ENCODE measurements around the gene UBE2I.
"Not testable (repeated sequence)": the region's sequence is repeated elsewhere in the genome, so short reads cannot be mapped to it uniquely, and the experiment has no call there.

The UBE2I gene

GRCh38 chr16:1291576-1291974 lies 17.9 kb upstream of the UBE2I start:
- peaks cover 6% of the 10 kb centered on the region; the same call in 1 of the 2 replicates for H3K27me3 ChIP-seq (ENCODE audit: low read depth, low read length)
- no peaks in the 10 kb centered on the region for H3K9me3 ChIP-seq (ENCODE audit: insufficient read depth, low read length)
- no peak overlapping the region for H3K4me2 ChIP-seq (ENCODE audit: low read length)
- H3K36me3 ChIP-seq (replicated peaks; ENCODE audit: low read depth, low read length), result no peaks in the 10 kb centered on the region
- peaks cover 8% of the 10 kb centered on the region for H3K4me1 ChIP-seq (ENCODE audit: low read length)
- H3K79me2 ChIP-seq (ENCODE audit: low read length), result no peaks in the 10 kb centered on the region
- H3K9ac ChIP-seq (ENCODE audit: low read length), result no peak overlapping the region
- no peak overlapping the region for H3K4me3 ChIP-seq (ENCODE audit: low read length)
- H4K20me1 ChIP-seq (ENCODE audit: insufficient read depth, low read length), result no peaks in the 10 kb centered on the region
- H3K27ac ChIP-seq (ENCODE audit: low read length), result no peak overlapping the region
- H2AFZ ChIP-seq (ENCODE audit: low read depth, low read length), result no peak overlapping the region
- TF ChIP-seq, protein P1, sequence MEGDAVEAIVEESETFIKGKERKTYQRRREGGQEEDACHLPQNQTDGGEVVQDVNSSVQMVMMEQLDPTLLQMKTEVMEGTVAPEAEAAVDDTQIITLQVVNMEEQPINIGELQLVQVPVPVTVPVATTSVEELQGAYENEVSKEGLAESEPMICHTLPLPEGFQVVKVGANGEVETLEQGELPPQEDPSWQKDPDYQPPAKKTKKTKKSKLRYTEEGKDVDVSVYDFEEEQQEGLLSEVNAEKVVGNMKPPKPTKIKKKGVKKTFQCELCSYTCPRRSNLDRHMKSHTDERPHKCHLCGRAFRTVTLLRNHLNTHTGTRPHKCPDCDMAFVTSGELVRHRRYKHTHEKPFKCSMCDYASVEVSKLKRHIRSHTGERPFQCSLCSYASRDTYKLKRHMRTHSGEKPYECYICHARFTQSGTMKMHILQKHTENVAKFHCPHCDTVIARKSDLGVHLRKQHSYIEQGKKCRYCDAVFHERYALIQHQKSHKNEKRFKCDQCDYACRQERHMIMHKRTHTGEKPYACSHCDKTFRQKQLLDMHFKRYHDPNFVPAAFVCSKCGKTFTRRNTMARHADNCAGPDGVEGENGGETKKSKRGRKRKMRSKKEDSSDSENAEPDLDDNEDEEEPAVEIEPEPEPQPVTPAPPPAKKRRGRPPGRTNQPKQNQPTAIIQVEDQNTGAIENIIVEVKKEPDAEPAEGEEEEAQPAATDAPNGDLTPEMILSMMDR (IDR thresholded peaks at IDR 0.05; ENCODE audit: low read depth, low read length), result no peak
- no peak for TF ChIP-seq EZH2phosphoT487 (IDR thresholded peaks at IDR 0.05; ENCODE audit: low read depth)

DNA sequence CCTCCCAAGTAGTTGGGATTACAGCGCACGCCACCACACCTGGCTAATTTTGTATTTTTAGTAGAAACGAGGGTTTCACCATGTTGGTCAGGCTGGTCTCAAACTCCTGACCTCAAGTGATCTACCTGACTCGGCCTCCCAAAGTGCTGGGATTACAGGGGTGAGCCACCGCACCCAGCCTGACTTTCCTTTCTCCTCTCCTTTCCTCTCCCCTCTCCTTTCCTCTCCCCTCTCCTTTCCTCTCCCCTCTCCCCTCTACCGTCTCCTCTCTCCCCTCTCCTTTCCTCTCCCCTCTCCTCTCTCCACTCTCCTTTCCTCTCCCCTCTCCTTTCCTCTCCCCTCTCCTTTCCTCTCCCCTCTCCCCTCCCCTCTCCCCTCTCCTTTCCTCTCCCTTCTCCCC lies 17.2 kb upstream of the UBE2I start:
- H3K4me1 ChIP-seq (ENCODE audit: low read length), result peaks cover 14% of the 10 kb centered on the region
- H3K9ac ChIP-seq (ENCODE audit: low read length); H3K4me3 ChIP-seq (ENCODE audit: low read length); H3K27me3 ChIP-seq (ENCODE audit: low read depth, low read length); H2AFZ ChIP-seq (ENCODE audit: low read depth, low read length); H3K79me2 ChIP-seq (ENCODE audit: low read length); H3K36me3 ChIP-seq (replicated peaks; ENCODE audit: low read depth, low read length); H4K20me1 ChIP-seq (ENCODE audit: insufficient read depth, low read length); H3K9me3 ChIP-seq (ENCODE audit: insufficient read depth, low read length); H3K27ac ChIP-seq (ENCODE audit: low read length); H3K4me2 ChIP-seq (ENCODE audit: low read length): not testable (repeated sequence)

GRCh38 chr16:1292808-1293207 lies 16.6 kb upstream of the UBE2I start:
- not testable (repeated sequence) for H4K20me1 ChIP-seq (ENCODE audit: insufficient read depth, low read length); H3K4me3 ChIP-seq (ENCODE audit: low read length); H3K27me3 ChIP-seq (ENCODE audit: low read depth, low read length); H3K79me2 ChIP-seq (ENCODE audit: low read length); H3K9me3 ChIP-seq (ENCODE audit: insufficient read depth, low read length); H3K27ac ChIP-seq (ENCODE audit: low read length); H2AFZ ChIP-seq (ENCODE audit: low read depth, low read length); H3K36me3 ChIP-seq (replicated peaks; ENCODE audit: low read depth, low read length); H3K4me2 ChIP-seq (ENCODE audit: low read length); H3K9ac ChIP-seq (ENCODE audit: low read length)
- peaks cover 17% of the 10 kb centered on the region for H3K4me1 ChIP-seq (ENCODE audit: low read length)

GRCh38 chr16:1293921-1294656 lies 15.3 kb upstream of the UBE2I start:
- H3K36me3 ChIP-seq (replicated peaks; ENCODE audit: low read depth, low read length), result no peaks in the 10 kb centered on the region
- no peak overlapping the region for H3K9ac ChIP-seq (ENCODE audit: low read length)
- no peak overlapping the region for H3K4me3 ChIP-seq (ENCODE audit: low read length)
- no peak overlapping the region for H3K4me2 ChIP-seq (ENCODE audit: low read length)
- no peak overlapping the region for H3K27ac ChIP-seq (ENCODE audit: low read length)
- TF ChIP-seq EZH2phosphoT487 (IDR thresholded peaks at IDR 0.05; ENCODE audit: low read depth), result no peak
- TF ChIP-seq, protein P1 (IDR thresholded peaks at IDR 0.05; ENCODE audit: low read depth, low read length), result no peak
- no peaks in the 10 kb centered on the region for H3K79me2 ChIP-seq (ENCODE audit: low read length)
- H4K20me1 ChIP-seq (ENCODE audit: insufficient read depth, low read length), result no peaks in the 10 kb centered on the region
- no peak overlapping the region for H2AFZ ChIP-seq (ENCODE audit: low read depth, low read length)
- 0 out of 2 replicates have a peak, but pooled peaks cover 6% of the 10 kb centered on the region for H3K27me3 ChIP-seq (ENCODE audit: low read depth, low read length)
- H3K9me3 ChIP-seq (ENCODE audit: insufficient read depth, low read length), result no peaks in the 10 kb centered on the region
- peaks cover 17% of the 10 kb centered on the region for H3K4me1 ChIP-seq (ENCODE audit: low read length)

GRCh38 chr16:1295465-1295864 lies 14.0 kb upstream of the UBE2I start:
- no peak overlapping the region for H3K9ac ChIP-seq (ENCODE audit: low read length)
- H3K27ac ChIP-seq (ENCODE audit: low read length), result no peak overlapping the region
- no peaks in the 10 kb centered on the region for H3K36me3 ChIP-seq (replicated peaks; ENCODE audit: low read depth, low read length)
- H2AFZ ChIP-seq (ENCODE audit: low read depth, low read length), result no peak overlapping the region
- TF ChIP-seq, protein P1 (IDR thresholded peaks at IDR 0.05; ENCODE audit: low read depth, low read length), result no peak
- no peak for TF ChIP-seq EZH2phosphoT487 (IDR thresholded peaks at IDR 0.05; ENCODE audit: low read depth)
- H4K20me1 ChIP-seq (ENCODE audit: insufficient read depth, low read length), result no peaks in the 10 kb centered on the region
- no peak overlapping the region for H3K4me2 ChIP-seq (ENCODE audit: low read length)
- H3K79me2 ChIP-seq (ENCODE audit: low read length), result no peaks in the 10 kb centered on the region
- H3K27me3 ChIP-seq (ENCODE audit: low read depth, low read length), result peaks cover 6% of the 10 kb centered on the region
- H3K4me1 ChIP-seq (ENCODE audit: low read length), result peaks cover 17% of the 10 kb centered on the region
- H3K9me3 ChIP-seq (ENCODE audit: insufficient read depth, low read length), result no peaks in the 10 kb centered on the region
- no peak overlapping the region for H3K4me3 ChIP-seq (ENCODE audit: low read length)

GRCh38 chr16:1296688-1297017 lies 12.8 kb upstream of the UBE2I start:
- not testable (repeated sequence) for H3K27me3 ChIP-seq (ENCODE audit: low read depth, low read length); H4K20me1 ChIP-seq (ENCODE audit: insufficient read depth, low read length); H3K79me2 ChIP-seq (ENCODE audit: low read length); H3K9me3 ChIP-seq (ENCODE audit: insufficient read depth, low read length); H3K36me3 ChIP-seq (replicated peaks; ENCODE audit: low read depth, low read length)
- peak overlapping the region; percentile 60 for H3K4me3 ChIP-seq (ENCODE audit: low read length)
- H3K4me2 ChIP-seq (ENCODE audit: low read length), result peak overlapping the region; percentile 67
- peaks cover 21% of the 10 kb centered on the region for H3K4me1 ChIP-seq (ENCODE audit: low read length)
- peak overlapping the region; percentile 72; the same call in 1 of the 2 replicates for H2AFZ ChIP-seq (ENCODE audit: low read depth, low read length)
- 0 out of 2 replicates have a peak overlapping the region, but pooled peaks have one; percentile 12 for H3K27ac ChIP-seq (ENCODE audit: low read length)
- peak overlapping the region; percentile 8; the same call in 1 of the 2 replicates for H3K9ac ChIP-seq (ENCODE audit: low read length)
